ENCODE measurements around the gene HPSE.
"Not testable (repeated sequence)": the region's sequence is repeated elsewhere in the genome, so short reads cannot be mapped to it uniquely, and the experiment has no call there.

HPSE gene

DNA sequence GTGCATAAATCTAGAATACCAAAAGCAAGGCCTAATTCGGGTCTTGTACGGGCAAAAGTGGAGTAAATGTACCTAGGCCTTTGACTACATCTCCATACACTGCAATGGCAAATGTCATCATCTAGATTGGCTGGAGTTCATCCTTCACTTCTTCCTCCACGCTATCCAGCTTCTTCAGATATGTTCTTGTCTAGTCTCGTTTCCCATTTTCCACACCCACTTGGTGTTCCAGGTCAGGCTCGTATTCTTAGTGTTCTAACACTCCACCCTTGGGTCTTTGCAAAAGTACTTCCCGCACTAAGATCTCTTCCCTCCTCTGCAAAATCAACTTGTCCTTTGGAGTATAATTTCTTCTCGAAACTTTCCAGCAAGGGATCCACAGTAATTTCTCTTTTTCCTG is 51.5 kb downstream of the HPSE start:
- DNase-seq (ENCODE audit: low spot score): no peak

GRCh38 chr4:83282049-83282535 is 52.6 kb downstream of the HPSE start:
- DNase-seq (ENCODE audit: low spot score): peak; percentile 57

DNA sequence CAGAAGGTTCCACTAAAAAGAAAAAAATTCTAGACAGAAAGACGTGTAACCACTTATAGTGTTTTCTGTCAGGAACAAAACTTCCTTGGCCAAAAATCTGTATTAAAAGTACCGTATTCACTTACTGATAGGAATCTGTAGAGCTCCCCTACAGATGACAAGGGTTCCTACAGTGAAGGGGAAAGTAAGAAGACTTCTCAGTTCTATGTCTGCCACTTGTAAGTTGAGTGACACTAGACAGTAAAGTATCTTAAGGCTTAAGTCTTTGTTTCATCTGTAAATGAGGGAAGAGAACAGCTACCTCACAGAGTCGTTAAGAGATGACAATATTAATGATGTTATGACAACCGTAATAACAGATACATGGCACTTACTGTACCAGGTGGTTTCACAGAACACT is 53.3 kb downstream of the HPSE start:
- no peak for DNase-seq (ENCODE audit: low spot score)

DNA sequence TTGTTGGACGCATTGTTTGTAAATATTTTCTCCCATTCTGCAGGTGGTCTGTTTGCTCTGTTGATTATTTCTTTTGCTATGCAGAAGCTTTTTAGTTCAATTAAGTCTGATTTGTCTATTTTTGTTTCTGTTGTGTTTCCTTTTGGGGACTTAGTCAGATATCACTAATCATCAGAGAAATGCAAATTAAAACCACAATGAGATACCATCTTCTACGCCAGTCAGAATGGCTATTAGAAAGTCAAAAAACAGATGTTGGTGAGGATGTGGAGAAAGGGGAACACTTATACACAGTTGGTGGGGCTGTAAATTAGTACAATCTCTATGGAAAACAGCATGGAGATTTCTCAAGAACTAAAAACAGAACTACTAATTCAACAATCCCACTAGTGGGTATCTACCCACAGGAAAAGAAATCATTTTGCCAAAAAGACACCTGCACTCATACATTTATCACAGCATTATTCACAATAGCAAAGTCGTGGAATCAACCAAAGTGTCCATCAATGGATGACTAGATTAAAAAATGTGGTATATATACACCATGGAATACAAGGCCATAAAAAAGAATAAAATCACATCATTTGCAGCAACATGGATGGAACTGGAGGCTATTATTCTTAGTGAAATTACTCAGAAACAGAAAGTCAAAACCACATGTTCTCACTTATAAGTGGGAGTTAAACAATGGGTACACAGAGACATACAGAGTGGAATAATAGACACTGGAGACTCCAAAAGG is 58.2 kb downstream of the HPSE start:
- no peak for DNase-seq (ENCODE audit: low spot score)

- DNase-seq (ENCODE audit: low spot score): not testable (repeated sequence)
Observed at GRCh38 chr4:83273926-83274325, 60.7 kb downstream of the HPSE start.

GRCh38 chr4:83272900-83273299 is 61.7 kb downstream of the HPSE start:
- no peak for DNase-seq (ENCODE audit: low spot score)

- DNase-seq (ENCODE audit: low spot score): no peak
Observed at GRCh38 chr4:83269256-83269655, 65.4 kb downstream of the HPSE start.

DNA sequence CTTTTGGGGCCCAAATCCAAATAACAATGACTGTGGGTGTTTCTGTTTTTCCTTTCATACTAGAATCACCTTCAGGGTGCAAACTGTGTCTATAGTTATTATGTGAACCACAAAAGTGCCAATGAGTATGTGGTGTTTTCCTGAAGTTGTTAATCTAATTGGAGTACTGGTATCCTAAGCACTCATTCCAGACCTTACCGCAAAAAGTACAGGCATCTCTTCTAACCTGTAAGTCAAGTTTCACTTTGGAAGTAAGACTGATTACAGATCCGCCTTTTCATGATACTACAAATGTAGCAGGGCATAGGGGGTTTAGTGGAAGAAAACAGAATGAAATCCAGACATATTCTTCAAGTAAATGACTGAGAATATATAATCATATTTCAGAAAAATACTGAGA is 66.2 kb downstream of the HPSE start:
- no peak for DNase-seq (ENCODE audit: low spot score)

DNA sequence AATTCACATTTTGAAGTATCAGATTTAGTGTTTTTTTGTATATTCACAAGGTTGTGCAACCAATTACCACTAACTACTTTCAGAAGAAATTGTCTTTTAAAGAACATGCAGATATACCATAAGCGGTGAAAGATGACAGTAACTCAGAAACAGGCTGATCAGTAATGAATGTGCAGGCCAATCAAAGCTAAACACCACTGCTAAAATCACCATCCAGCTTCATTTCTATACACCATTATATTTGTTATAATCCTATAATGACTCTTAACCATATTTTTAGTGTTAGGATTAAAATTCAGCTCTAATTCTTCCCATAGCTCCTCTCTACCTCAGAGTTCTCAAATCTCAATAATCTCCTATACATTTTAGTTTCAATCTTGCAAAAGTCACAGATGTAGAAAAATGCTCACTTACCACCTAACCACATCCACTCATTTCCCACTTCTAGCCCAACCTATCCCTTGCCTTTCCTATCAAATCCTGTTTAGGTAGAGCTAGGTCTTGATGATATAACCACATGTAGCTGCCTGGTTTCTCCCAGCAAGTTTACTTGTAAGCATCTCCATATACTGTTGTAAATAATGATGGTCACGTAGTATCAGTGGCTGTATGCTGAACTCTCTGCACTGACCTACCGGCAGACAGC is 66.7 kb downstream of the HPSE start:
- DNase-seq (ENCODE audit: low spot score): no peak

DNA sequence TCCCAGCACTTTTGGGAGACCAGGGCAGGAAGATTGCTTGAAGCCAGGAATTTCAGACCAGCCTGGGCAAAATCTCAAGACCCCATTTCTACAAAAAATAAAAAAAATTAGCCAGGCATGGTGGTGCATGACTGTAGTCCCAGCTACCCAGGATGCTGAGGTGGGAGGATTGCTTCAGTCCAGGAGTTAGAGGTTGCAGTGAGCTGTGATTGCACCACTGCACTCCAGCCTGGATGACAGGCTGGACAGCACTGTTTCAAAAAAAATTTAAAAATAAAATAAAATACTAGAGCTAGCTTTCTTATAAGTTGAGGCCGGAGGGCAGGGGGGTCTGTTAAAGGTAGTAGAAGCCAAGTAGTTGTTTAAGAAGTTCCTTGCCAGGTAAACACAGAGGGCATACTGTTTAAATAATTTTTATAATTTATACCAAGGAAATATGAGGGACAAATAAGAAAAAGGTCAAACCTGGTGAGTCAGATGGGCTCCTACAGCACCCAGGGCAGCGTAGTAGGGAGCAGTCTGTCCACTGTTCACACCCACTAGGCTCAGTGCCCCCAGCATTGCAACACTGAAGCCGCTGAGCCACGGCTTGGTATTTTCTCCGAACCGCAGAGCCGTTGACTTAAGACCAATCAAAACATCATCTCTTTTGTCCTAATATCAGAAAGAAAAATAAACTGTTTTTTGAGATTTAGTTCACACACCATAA is 67.4 kb downstream of the HPSE start:
- DNase-seq (ENCODE audit: low spot score): no peak

DNA sequence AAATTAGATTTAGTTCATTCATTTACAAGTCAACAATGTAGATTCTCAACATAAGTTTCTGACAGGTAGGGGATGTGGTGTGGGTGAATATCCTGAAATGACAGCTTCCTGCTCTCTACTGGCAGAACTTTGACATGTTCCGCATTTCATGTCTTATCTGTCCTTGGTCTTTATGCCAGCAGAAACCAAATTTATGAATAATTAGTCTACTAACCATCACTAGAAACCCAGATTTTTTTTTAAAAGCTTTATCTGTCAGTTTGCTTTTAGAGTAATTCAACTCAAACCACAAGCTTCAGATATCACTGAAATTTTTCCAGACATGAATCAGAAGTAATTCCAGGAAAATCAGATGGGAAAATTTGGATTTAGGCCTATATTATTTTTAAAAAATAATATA is 68.0 kb downstream of the HPSE start:
- no peak for DNase-seq (ENCODE audit: low spot score)

GRCh38 chr4:83263106-83263505 is 71.5 kb downstream of the HPSE start:
- no peak for DNase-seq (ENCODE audit: low spot score)

DNA sequence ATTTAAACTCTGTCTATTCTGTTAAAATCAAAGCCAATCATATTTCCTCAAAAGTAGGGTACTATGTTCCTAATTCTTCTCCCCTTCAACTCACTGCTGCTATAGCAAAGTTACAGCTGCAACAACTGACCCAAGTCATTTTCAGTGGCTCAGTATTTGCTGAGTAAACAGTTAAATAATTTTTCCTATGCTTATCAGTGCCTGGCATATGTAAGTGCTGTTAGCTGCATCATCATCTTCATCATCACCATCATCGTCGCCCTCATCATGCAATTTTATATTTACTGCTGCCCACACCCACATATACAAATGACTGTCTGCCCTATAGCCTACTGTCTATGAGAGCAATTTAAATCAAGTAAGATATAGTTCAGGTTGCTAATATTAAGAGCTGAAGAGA is 72.0 kb downstream of the HPSE start:
- DNase-seq (ENCODE audit: low spot score): no peak

DNA sequence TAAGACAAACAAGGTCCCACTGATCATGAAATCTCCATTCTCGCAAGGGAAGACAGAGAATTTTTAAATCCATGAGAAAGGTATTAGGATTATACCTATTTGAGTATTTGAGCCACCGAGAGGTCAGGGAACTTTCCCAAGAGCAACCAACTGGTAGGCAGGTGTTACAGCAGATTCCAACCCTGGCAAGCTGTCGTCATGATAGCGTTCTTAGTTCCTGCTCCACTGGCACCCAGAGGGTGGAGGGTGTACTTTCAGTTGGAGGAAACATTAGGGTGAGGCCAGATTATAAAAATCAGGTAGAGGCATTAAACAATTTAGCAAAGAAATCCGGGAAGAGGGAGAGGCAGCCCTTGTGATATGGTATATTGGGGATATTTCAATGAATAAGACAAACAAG is 73.3 kb downstream of the HPSE start:
- no peak for DNase-seq (ENCODE audit: low spot score)

- DNase-seq (ENCODE audit: low spot score): no peak
Observed at GRCh38 chr4:83259586-83259985, 75.1 kb downstream of the HPSE start.

DNA sequence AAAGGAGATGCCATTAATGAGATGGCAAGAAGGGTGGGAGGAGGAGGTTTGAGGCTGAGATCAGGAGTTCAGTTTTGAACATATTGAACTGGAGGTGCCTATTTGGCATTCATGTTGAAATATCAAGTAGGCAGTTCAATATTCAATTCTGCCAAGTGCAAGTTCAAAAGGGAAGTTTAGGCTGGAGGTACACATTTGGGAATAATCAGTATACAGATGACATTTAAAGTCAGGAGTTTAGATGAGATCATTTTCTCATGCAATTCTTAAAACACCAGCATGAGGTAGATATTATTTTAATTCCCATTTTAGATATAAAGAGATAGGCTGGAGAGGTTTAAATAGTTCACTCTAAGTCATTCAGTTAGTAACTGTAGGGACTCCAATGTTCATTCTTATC is 76.2 kb downstream of the HPSE start:
- no peak for DNase-seq (ENCODE audit: low spot score)

- no peak for DNase-seq (ENCODE audit: low spot score)
Observed at GRCh38 chr4:83257811-83258210, 76.8 kb downstream of the HPSE start.

DNA sequence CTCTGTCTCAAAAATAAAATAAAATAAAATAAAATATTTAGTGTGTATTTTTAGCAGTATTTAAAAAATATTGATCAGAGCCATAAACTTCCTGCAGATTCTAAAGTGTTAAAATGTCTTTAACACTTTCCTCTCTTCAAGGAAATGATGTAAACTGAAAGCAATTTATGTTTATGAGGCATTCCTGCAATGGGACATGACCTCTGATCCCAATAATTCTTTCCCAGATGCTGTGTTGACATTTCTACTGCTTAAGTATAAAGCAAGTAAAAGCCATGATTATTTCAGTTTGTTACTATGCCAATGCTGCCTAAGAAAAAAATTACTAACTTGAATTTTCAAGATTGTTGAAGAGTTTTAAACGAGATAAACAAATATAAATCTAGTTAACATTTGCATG is 79.1 kb downstream of the HPSE start:
- peak; percentile 92 for DNase-seq (ENCODE audit: low spot score)

DNA sequence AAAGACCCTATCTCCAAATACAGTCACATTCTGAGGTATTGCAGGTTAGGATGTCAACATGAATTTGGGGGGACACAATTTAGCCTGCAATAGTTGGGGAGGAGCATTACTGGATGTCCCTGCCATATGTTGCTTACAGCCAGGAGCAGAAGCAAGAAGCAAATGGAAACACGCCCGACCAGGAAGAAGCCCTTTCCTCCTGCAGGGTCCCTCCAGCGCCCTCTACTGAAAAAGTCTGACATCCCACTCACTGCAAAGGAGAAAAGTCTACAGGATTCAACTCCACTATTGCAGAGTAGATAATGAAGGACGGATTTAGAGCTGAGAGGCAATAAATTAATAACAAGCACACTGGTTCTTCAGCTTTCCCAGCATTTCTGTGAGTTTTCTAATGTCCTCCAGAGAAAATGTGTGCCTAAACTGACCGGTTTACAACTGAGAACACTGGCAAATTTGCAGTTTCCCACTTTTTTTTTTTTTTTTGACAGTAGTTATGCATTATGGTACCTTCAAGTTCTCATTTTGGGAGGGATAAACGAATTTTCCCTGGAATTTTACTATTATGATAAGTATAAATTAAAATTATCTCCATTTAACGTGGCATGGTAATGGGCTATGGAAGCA is 81.8 kb downstream of the HPSE start:
- DNase-seq (ENCODE audit: low spot score): peak; percentile 77

DNA sequence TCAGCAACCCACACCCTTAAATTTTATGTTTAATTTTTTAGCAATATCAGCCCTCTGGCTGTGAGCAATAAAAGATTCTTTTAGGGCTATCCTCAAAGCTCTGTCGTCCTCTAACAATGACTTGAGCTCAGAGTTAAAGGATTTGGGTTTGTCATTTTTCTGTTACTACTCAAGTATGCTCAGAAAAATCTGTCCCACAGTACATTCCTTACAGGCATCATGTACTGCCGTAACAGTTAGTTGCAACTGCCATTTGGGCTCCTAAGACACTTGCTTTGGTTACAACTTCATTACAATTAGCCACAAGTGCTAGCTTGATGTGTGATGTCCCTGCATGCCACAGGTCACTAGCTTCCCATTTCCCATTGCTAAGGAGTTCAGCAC is 83.2 kb downstream of the HPSE start:
- no peak for DNase-seq (ENCODE audit: low spot score)

DNA sequence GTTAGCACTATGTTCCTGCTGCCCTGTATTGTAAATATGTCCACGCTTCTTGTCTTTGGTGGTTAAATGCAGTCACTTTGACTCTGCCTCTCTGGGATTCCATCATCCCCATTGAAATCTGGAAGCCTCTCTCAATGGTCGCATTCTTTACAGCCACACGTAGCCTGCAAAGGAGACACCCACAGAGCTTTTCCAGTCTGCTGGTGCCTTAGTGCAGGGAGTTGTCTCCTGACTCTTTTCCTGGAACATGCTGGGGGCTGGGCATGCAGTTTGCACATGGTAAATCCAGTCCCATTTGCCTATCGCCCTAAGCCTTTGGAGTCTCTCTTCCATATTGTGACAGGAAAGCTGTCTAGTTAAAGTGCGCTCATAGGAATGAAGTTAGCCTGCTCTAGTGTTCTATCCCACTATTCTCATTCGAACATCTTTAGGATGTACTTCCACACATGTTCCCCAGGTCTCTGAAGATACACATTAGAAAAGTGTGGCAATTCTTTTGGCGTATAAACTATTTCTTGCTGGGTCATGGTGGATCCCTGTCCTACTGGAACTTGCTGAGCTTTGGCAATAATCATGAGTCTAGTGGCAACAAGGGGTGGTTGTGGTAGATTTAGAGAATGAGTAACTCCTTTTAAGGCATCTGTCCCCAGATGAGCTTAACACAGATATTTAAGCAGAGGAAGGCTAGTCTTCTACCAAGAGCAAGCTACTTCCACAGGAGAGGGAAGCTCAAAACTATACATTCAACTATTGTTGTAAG is 83.8 kb downstream of the HPSE start:
- DNase-seq (ENCODE audit: low spot score): no peak

GRCh38 chr4:83248486-83248885 is 86.2 kb downstream of the HPSE start:
- DNase-seq (ENCODE audit: low spot score): peak; percentile 89

All from LoVo (cell line).